HepG2 (cell line): ENCODE results near the gene PRPS1L1. TPM values are rescaled to one million over a fixed set of nuclear protein-coding genes. Genes with fewer than 3 reads are reported as not detected.

Source experiments
- ATAC-seq: fragments of 200-7000 bp; cut with Tn5 transposase; 3 replicates; pipeline ENCODE4 v1.9.1; 2020; ENCODE audit warnings: mild to moderate bottlenecking, moderate library complexity
- BruUV-seq: library from RNA; stranded (reverse); fragments of 400-500 nt; replicated peaks from 2 replicates; lab custom pipeline; 2021; lab: Mats Ljungman, UMichigan
- CTCF ChIA-PET: fragments of 300-600 bp; formaldehyde crosslinking; extraction: SDS; loops from one replicate; lab custom pipeline; 2021; ENCODE audit warnings: low total read pairs, inconsistent platforms, low intra/inter-chr PET ratio; lab: Yijun Ruan, JAX
- POLR2A ChIA-PET: fragments of 350-600 bp; sonication (Branson Sonifier 250); formaldehyde crosslinking; loops from one replicate; lab custom pipeline; 2020; ENCODE audit warnings: antibody characterized with exemption, inconsistent platforms; lab: Yijun Ruan, JAX
- DNase-seq: peaks from one replicate; pipeline ENCODE4 v3.0.0-alpha.2; 2015; ENCODE audit warnings: low spot score
- FAIRE-seq: peaks from 3 replicates; lab custom pipeline; 2011; peaks lifted over from hg19 to GRCh38; lab: Jason Lieb, UNC
- H2AFZ ChIP-seq: one replicate; pipeline ENCODE4 v1.6.1; 2011; ENCODE audit warnings: low read length, inconsistent platforms
- H3K27ac ChIP-seq: fragments of 300-600 bp; 3 replicates; pipeline ENCODE4 v1.8.0; 2011; ENCODE audit warnings: mixed run types, mild to moderate bottlenecking, mixed read lengths, low read length, inconsistent platforms; ENCODE audit not compliant: insufficient read depth; ENCODE audit errors: extremely low read length
- H3K27me3 ChIP-seq, 2 experiments: fragments of 200-600 bp in 1 of 2; 2 replicates in 1 of 2; 3 replicates in 1 of 2; pipeline versions ENCODE4 v1.6.0 to v1.8.0; 2011; ENCODE audit warnings: low read length in 2 of 2, mild to moderate bottlenecking in 2 of 2, moderate library complexity in 2 of 2, inconsistent platforms in 1 of 2; ENCODE audit not compliant: insufficient read depth in 2 of 2, control insufficient read depth in 1 of 2
- H3K36me3 ChIP-seq, 2 experiments: fragments of 200-600 bp in 1 of 2; replicated peaks in 1 of 2; 2 replicates in 1 of 2; 3 replicates in 1 of 2; pipeline versions ENCODE4 v1.5.1 to v1.8.0; 2011; ENCODE audit warnings: low read length in 2 of 2, inconsistent platforms in 1 of 2; ENCODE audit not compliant: insufficient read depth in 2 of 2, control insufficient read depth in 1 of 2
- H3K4me1 ChIP-seq: 2 replicates; pipeline ENCODE4 v1.5.1; 2012; ENCODE audit warnings: low read length, inconsistent platforms; ENCODE audit not compliant: insufficient read depth
- H3K4me2 ChIP-seq: 2 replicates; pipeline ENCODE4 v1.6.0; 2011; ENCODE audit warnings: low read depth, low read length, inconsistent platforms
- H3K4me3 ChIP-seq, 3 experiments: fragments of 200-600 bp in 1 of 3; sonication (generic), shearing (Covaris generic) in 1 of 3; replicated peaks in 1 of 3; 2 replicates each; pipeline ENCODE4 v1.5.1; 2011 to 2016; ENCODE audit warnings: low read length in 3 of 3, inconsistent platforms in 2 of 3, low read depth in 2 of 3, mild to moderate bottlenecking in 2 of 3, control low read depth in 1 of 3, mixed read lengths in 1 of 3; ENCODE audit not compliant: insufficient read depth in 1 of 3
- H3K79me2 ChIP-seq: one replicate; pipeline ENCODE4 v1.6.1; 2011; ENCODE audit warnings: low read length, inconsistent platforms; ENCODE audit not compliant: insufficient read depth
- H3K9ac ChIP-seq: 2 replicates; pipeline ENCODE4 v1.6.0; 2011; ENCODE audit warnings: mild to moderate bottlenecking, low read depth, low read length, inconsistent platforms; ENCODE audit not compliant: insufficient read depth
- H3K9me3 ChIP-seq: 2 replicates; pipeline ENCODE4 v1.5.1; 2012; ENCODE audit warnings: mild to moderate bottlenecking, low read length
- H4K20me1 ChIP-seq: 2 replicates; pipeline ENCODE4 v1.6.0; 2011; ENCODE audit warnings: inconsistent platforms, mild to moderate bottlenecking, low read length, moderate library complexity; ENCODE audit not compliant: insufficient read depth
- FOSL2 ChIP-seq: sonication (generic); formaldehyde crosslinking; IDR thresholded peaks from 2 replicates; pipeline ENCODE4 v1.4.0; 2020; ENCODE audit warnings: missing genetic modification reagents
- MAFK ChIP-seq, 2 experiments: IDR thresholded peaks in 1 of 2; conservative IDR thresholded peaks in 1 of 2; 2 replicates each; pipeline ENCODE4 v1.6.1; 2011; ENCODE audit warnings: improper control_type of control experiment in 2 of 2, low read length in 2 of 2
- MTF2 ChIP-seq: sonication (generic); formaldehyde crosslinking; IDR thresholded peaks from 2 replicates; pipeline ENCODE4 v1.5.0; 2020; ENCODE audit warnings: missing genetic modification reagents, borderline replicate concordance
- NCOA1 ChIP-seq: sonication (generic); formaldehyde crosslinking; IDR thresholded peaks from 2 replicates; pipeline ENCODE4 v1.9.0; 2021; ENCODE audit warnings: missing genetic modification reagents
- ZFAT ChIP-seq: sonication (generic); formaldehyde crosslinking; conservative IDR thresholded peaks from 2 replicates; pipeline ENCODE4 v1.8.1; 2023; ENCODE audit warnings: missing genetic modification reagents, inconsistent platforms
- ZFP41 ChIP-seq: sonication (generic); formaldehyde crosslinking; IDR thresholded peaks from 2 replicates; pipeline ENCODE4 v1.4.0; 2020; ENCODE audit warnings: mild to moderate bottlenecking, missing genetic modification reagents, borderline replicate concordance
- ZNF138 ChIP-seq: sonication (generic); formaldehyde crosslinking; IDR thresholded peaks from 2 replicates; pipeline ENCODE4 v1.5.0; 2020; ENCODE audit warnings: mild to moderate bottlenecking, low read depth, missing genetic modification reagents
- ZNF180 ChIP-seq: sonication (generic); formaldehyde crosslinking; IDR thresholded peaks from 2 replicates; pipeline ENCODE4 v1.4.0; 2020; ENCODE audit warnings: low read depth, missing genetic modification reagents, borderline replicate concordance
- ZNF558 ChIP-seq: sonication (generic); formaldehyde crosslinking; IDR thresholded peaks from 2 replicates; pipeline ENCODE4 v1.9.0; 2022; ENCODE audit warnings: mild to moderate bottlenecking, missing genetic modification reagents, borderline replicate concordance
- ZNF598 ChIP-seq: sonication (generic); formaldehyde crosslinking; IDR thresholded peaks from 2 replicates; pipeline ENCODE4 v1.5.1; 2020; ENCODE audit warnings: mild to moderate bottlenecking, missing genetic modification reagents, borderline replicate concordance
- ZNF724P ChIP-seq: sonication (generic); formaldehyde crosslinking; IDR thresholded peaks from 2 replicates; pipeline ENCODE4 v1.8.0; 2022; ENCODE audit warnings: missing genetic modification reagents, borderline replicate concordance
- ZNF850 ChIP-seq: sonication (generic); formaldehyde crosslinking; conservative IDR thresholded peaks from 2 replicates; pipeline ENCODE4 v1.9.0; 2021; ENCODE audit warnings: mild to moderate bottlenecking, missing genetic modification reagents
- ZNF878 ChIP-seq: sonication (generic); formaldehyde crosslinking; IDR thresholded peaks from 2 replicates; pipeline ENCODE4 v1.8.1; 2023; ENCODE audit warnings: mild to moderate bottlenecking, missing genetic modification reagents, moderate library complexity
- ZSCAN29 ChIP-seq: sonication (generic); formaldehyde crosslinking; conservative IDR thresholded peaks from 2 replicates; pipeline ENCODE4 v1.4.0; 2020; ENCODE audit warnings: mild to moderate bottlenecking, missing genetic modification reagents
- WGBS: methylation state at CpG from one replicate; pipeline ENCODE4 v1.1.6; 2017; ENCODE audit warnings: low lambda C conversion rate; 5-methylcytosine and 5-hydroxymethylcytosine counted together
- in situ Hi-C: cut with HindIII; loops from 2 replicates; pipeline ENCODE4 v1.10.0; 2017; ENCODE audit warnings: low pct_unique_long_range_greater_than_20kb; ENCODE audit not compliant: extremely low pct_ligation_motif_present
- intact Hi-C: fragments of 100-400 bp; cut with micrococcal nuclease; formaldehyde crosslinking; loops from one replicate; pipeline ENCODE4 v1.10.0; 2022; ENCODE audit not compliant: unreplicated experiment
- polyA plus RNA-seq, 8 experiments: library from polyadenylated mRNA; depleted of rRNA in 3 of 8; stranded (reverse) in 7 of 8; unstranded in 1 of 8; fragments of >200 nt; fragmentation: Illumina TruSeq in 4 of 8; extraction: Trizol in 4 of 8; gene quantifications; 2 replicates each; pipeline versions ENCODE4 v1.2.1 to v1.2.3, GENCODE V29; 2011 to 2016; ENCODE audit warnings: low read depth in 4 of 8, missing spikeins in 1 of 8, mixed read lengths in 1 of 8; ENCODE audit not compliant: insufficient read depth in 1 of 8
- total RNA-seq, 5 experiments: library from RNA; depleted of rRNA; stranded (reverse); fragments of >200 nt; fragmentation: Illumina TruSeq; extraction: Trizol; gene quantifications; 2 replicates each; pipeline ENCODE4 v1.2.3, GENCODE V29; 2016; ENCODE audit warnings: low read depth in 1 of 5

PRPS1L1 gene
- total and polyA plus RNA-seq, 2 of the 13 experiments (the other 11 are each of a cell fraction or from before 2014, with no cell fraction given), result not detected

GRCh38 chr7:18049262-18049661 is 21.6 kb upstream of the PRPS1L1 start (continued):
- TF ChIP-seq MAFK (conservative IDR thresholded peaks at IDR 0.05 in 1 of 2, IDR thresholded peaks at IDR 0.05 in 1 of 2; ENCODE audit: low read length in 2 of 2) (peak; percentile 47 to 60; a peak in 3 of 4 replicates), ZFP41 (CRISPR knock-in tag) (no peak), ZNF558 (CRISPR knock-in tag) (no peak)
- TF ChIP-seq, all 625 proteins: peak for 2

- DNase-seq, result no peak
- WGBS, result 0% methylated on average over 1 of the region's 1 CpG
- no peak overlapping the region for H3K4me3 ChIP-seq
- FAIRE-seq, result no peak
- H4K20me1 ChIP-seq, result no peaks in the 10 kb centered on the region
- no peak overlapping the region for H3K27ac ChIP-seq
- CTCF ChIA-PET, result no interaction called here
- intact Hi-C loops (no loop called here), in situ Hi-C loops (no loop called here)
- H2AFZ ChIP-seq, result no peak overlapping the region
- H3K4me1 ChIP-seq, result no peaks in the 10 kb centered on the region
- H3K9ac ChIP-seq, result no peak overlapping the region
- POLR2A ChIA-PET, result no interaction called here
- H3K36me3 ChIP-seq, result no peaks in the 10 kb centered on the region
- no peaks in the 10 kb centered on the region for H3K9me3 ChIP-seq
- H3K27me3 ChIP-seq, result no peaks in the 10 kb centered on the region
- BruUV-seq, result no TSS peak
- ATAC-seq, result no peak
- TF ChIP-seq FOSL2 (CRISPR knock-in tag), result no peak
- no peak for TF ChIP-seq ZSCAN29 (CRISPR knock-in tag)
- TF ChIP-seq ZFAT (CRISPR knock-in tag), result no peak
- no peak for TF ChIP-seq ZNF850 (CRISPR knock-in tag)
- no peak for TF ChIP-seq ZNF598 (CRISPR knock-in tag)
- no peak for TF ChIP-seq ZNF724P
- no peak for TF ChIP-seq ZNF878
- no peak for TF ChIP-seq ZNF138 (CRISPR knock-in tag)
- TF ChIP-seq ZNF180 (CRISPR knock-in tag), result no peak
- no peak for TF ChIP-seq MTF2 (CRISPR knock-in tag)
- TF ChIP-seq NCOA1 (CRISPR knock-in tag), result no peak
- no peak overlapping the region for H3K4me2 ChIP-seq
- H3K79me2 ChIP-seq, result no peaks in the 10 kb centered on the region
Observed at GRCh38 chr7:18046601-18047000, 19.0 kb upstream of the PRPS1L1 start.
